Epithelial cell of proximal tubule (primary cell): Measurements from ENCODE around the gene KIAA0930. TPM values are rescaled to one million over a fixed set of nuclear protein-coding genes. Genes with fewer than 3 reads are reported as not detected.
A peak's percentile ranks its signal among the peaks of the same experiment; 100 is the strongest.

Experiments
- DNase-seq: peaks from one replicate; pipeline ENCODE4 v3.0.0-alpha.2; 2011; ENCODE audit warnings: low read depth
- H3K4me3 ChIP-seq: 2 replicates; pipeline ENCODE4 v1.5.1; 2011; ENCODE audit warnings: low read depth, mild to moderate bottlenecking, low read length
- CTCF ChIP-seq: conservative IDR thresholded peaks from 2 replicates; pipeline ENCODE4 v1.5.1; 2012; ENCODE audit warnings: low read depth, mild to moderate bottlenecking, low read length
- total RNA-seq: library from RNA; depleted of rRNA; stranded (reverse); fragments of >200 nt; gene quantifications from 2 replicates; pipeline ENCODE4 v1.2.3, GENCODE V29; 2015

KIAA0930 gene
- total RNA-seq, 1 donor from 2014 or later: 33.2 TPM

- DNase-seq: no peak
- no peak overlapping the region for H3K4me3 ChIP-seq
- no peak for TF ChIP-seq CTCF
Observed at GRCh38 chr22:45248832-45249561, 8.3 kb upstream of the KIAA0930 start.

- no peak for TF ChIP-seq CTCF
- peak overlapping the region; percentile 22 for H3K4me3 ChIP-seq
- peak; percentile 99 for DNase-seq
Observed at GRCh38 chr22:45246060-45246985, 5.6 kb upstream of the KIAA0930 start.

GRCh38 chr22:45244916-45245315 is 4.2 kb upstream of the KIAA0930 start:
- no peak for TF ChIP-seq CTCF
- no peak for DNase-seq
- H3K4me3 ChIP-seq: no peak overlapping the region

GRCh38 chr22:45242778-45243191 is 2.1 kb upstream of the KIAA0930 start:
- peak; percentile 34 for TF ChIP-seq CTCF
- H3K4me3 ChIP-seq: no peak overlapping the region
- no peak for DNase-seq

- DNase-seq: no peak
- no peak for TF ChIP-seq CTCF
- peak overlapping the region; percentile 71 for H3K4me3 ChIP-seq
Observed at GRCh38 chr22:45240104-45240809, 437 bp downstream of the KIAA0930 start.

- DNase-seq: no peak
- no peak for TF ChIP-seq CTCF
- peak overlapping the region; percentile 71 for H3K4me3 ChIP-seq
Observed at GRCh38 chr22:45239681-45240051, 1.0 kb downstream of the KIAA0930 start.
